Ammon's horn (tissue), 1 donor: ENCODE measurements around the gene ANKFN1.

Experiments used
- DNase-seq: peaks from one replicate; pipeline ENCODE4 v3.0.0-alpha.2; 2016; ENCODE audit warnings: low spot score

ANKFN1 gene

GRCh38 chr17:56510554-56511342, 357.5 kb downstream of the ANKFN1 start:
- no peak for DNase-seq

- no peak for DNase-seq
Measured at GRCh38 chr17:56514264-56514663, 361.0 kb downstream of the ANKFN1 start.

GRCh38 chr17:56514899-56515298, 361.6 kb downstream of the ANKFN1 start:
- DNase-seq, result no peak

GRCh38 chr17:56521414-56522141, 368.3 kb downstream of the ANKFN1 start:
- DNase-seq, result peak; percentile 22

GRCh38 chr17:56523042-56523441, 369.8 kb downstream of the ANKFN1 start:
- no peak for DNase-seq

- DNase-seq, result no peak
Measured at GRCh38 chr17:56528696-56529095, 375.4 kb downstream of the ANKFN1 start.

GRCh38 chr17:56532926-56533325, 379.7 kb downstream of the ANKFN1 start:
- DNase-seq, result no peak

- no peak for DNase-seq
Measured at GRCh38 chr17:56536766-56537165, 383.5 kb downstream of the ANKFN1 start.

- no peak for DNase-seq
Measured at GRCh38 chr17:56540836-56541235, 387.6 kb downstream of the ANKFN1 start.

- no peak for DNase-seq
Measured at GRCh38 chr17:56543280-56543679, 390.0 kb downstream of the ANKFN1 start.

- DNase-seq, result no peak
Measured at GRCh38 chr17:56545106-56545505, 391.8 kb downstream of the ANKFN1 start.

- no peak for DNase-seq
Measured at GRCh38 chr17:56545930-56546329, 392.7 kb downstream of the ANKFN1 start.

GRCh38 chr17:56548661-56549060, 395.4 kb downstream of the ANKFN1 start:
- DNase-seq, result no peak

GRCh38 chr17:56549501-56549900, 396.2 kb downstream of the ANKFN1 start:
- DNase-seq, result no peak

- DNase-seq, result no peak
Measured at GRCh38 chr17:56557682-56558081, 404.4 kb downstream of the ANKFN1 start.

GRCh38 chr17:56558088-56558487, 404.8 kb downstream of the ANKFN1 start:
- no peak for DNase-seq
